GM23338 (cell line): ENCODE measurements around the gene TUBA1C.

Source experiments
- CREB1 ChIP-seq: fragments of 250-450 bp; sonication (Bioruptor Pico); IDR thresholded peaks from 2 replicates; pipeline ENCODE4 v1.5.0; 2020; ENCODE audit warnings: low read depth, mild to moderate bottlenecking, moderate library complexity
- TF ChIP-seq, protein P1 (sequence below), 2 experiments: fragments of 200-600 bp in 1 of 2; sonication (generic) in 1 of 2; conservative IDR thresholded peaks; 2 replicates each; pipeline versions ENCODE4 v1.5.1 to v1.6.1; 2016 to 2017; ENCODE audit warnings: antibody characterized with exemption in 2 of 2, low read depth in 2 of 2, mild to moderate bottlenecking in 2 of 2, moderate library complexity in 1 of 2
- TF ChIP-seq, protein P2 (sequence below): IDR thresholded peaks from one replicate; pipeline ENCODE4 v1.6.1; 2018; ENCODE audit warnings: antibody characterized with exemption; ENCODE audit not compliant: unreplicated experiment

DNA sequence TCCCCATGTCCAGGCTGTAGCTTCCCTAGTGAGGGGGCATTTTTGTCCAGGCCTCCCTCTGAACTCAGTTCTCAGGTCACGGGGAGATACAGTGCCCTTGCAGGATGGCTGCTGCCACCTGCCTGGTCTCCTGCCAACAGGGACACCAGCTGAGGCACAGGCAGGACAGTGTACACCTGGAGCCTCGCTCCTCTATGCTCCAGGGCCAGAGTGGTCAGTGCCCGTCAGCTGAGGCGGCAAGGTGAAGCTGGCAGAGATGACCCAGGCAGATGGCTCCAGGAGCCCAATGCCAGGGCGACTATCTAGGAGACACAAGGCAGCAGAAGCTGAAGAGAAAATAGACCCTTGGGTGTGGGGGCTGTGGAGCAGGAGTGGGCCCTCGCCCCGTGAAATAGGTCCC is 12.6 kb downstream of the TUBA1C start:
- TF ChIP-seq, protein P1, sequence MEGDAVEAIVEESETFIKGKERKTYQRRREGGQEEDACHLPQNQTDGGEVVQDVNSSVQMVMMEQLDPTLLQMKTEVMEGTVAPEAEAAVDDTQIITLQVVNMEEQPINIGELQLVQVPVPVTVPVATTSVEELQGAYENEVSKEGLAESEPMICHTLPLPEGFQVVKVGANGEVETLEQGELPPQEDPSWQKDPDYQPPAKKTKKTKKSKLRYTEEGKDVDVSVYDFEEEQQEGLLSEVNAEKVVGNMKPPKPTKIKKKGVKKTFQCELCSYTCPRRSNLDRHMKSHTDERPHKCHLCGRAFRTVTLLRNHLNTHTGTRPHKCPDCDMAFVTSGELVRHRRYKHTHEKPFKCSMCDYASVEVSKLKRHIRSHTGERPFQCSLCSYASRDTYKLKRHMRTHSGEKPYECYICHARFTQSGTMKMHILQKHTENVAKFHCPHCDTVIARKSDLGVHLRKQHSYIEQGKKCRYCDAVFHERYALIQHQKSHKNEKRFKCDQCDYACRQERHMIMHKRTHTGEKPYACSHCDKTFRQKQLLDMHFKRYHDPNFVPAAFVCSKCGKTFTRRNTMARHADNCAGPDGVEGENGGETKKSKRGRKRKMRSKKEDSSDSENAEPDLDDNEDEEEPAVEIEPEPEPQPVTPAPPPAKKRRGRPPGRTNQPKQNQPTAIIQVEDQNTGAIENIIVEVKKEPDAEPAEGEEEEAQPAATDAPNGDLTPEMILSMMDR (conservative IDR thresholded peaks at IDR 0.05; ENCODE audit: low read depth in 2 of 2) = no peak
- TF ChIP-seq, protein P2, sequence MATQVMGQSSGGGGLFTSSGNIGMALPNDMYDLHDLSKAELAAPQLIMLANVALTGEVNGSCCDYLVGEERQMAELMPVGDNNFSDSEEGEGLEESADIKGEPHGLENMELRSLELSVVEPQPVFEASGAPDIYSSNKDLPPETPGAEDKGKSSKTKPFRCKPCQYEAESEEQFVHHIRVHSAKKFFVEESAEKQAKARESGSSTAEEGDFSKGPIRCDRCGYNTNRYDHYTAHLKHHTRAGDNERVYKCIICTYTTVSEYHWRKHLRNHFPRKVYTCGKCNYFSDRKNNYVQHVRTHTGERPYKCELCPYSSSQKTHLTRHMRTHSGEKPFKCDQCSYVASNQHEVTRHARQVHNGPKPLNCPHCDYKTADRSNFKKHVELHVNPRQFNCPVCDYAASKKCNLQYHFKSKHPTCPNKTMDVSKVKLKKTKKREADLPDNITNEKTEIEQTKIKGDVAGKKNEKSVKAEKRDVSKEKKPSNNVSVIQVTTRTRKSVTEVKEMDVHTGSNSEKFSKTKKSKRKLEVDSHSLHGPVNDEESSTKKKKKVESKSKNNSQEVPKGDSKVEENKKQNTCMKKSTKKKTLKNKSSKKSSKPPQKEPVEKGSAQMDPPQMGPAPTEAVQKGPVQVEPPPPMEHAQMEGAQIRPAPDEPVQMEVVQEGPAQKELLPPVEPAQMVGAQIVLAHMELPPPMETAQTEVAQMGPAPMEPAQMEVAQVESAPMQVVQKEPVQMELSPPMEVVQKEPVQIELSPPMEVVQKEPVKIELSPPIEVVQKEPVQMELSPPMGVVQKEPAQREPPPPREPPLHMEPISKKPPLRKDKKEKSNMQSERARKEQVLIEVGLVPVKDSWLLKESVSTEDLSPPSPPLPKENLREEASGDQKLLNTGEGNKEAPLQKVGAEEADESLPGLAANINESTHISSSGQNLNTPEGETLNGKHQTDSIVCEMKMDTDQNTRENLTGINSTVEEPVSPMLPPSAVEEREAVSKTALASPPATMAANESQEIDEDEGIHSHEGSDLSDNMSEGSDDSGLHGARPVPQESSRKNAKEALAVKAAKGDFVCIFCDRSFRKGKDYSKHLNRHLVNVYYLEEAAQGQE = no peak
- TF ChIP-seq CREB1 (CRISPR knock-in tag) = no peak
